ENCODE data around the gene COLEC12. TPM values are rescaled to one million over a fixed set of nuclear protein-coding genes. Genes with fewer than 3 reads are reported as not detected.

COLEC12 gene
- total RNA-seq, 4 donors from 2014 or later, result 1.4 to 12.2 (median 4.0) TPM

DNA sequence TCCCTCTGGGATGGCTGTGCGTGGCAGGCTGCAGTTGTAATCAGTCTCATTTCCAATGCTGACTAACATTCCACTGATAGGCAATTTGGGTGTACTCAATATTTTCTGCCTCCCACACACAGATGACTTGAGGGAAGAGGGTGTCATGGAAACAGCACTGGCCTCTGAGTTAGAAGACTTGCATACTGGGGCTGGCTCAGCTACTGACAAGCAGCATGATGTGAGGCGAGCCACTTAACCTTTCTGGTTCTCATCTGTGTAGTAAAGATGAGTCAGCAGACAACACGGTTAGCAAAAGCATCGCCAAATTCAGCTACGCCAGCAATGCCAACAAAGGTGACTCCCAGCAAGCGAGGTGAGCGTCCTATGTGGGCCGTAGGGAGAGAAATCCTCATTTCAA is 73.5 kb downstream of the COLEC12 start:
- no peak overlapping the region for H3K4me3 ChIP-seq
- no peaks in the 10 kb centered on the region for H3K9me3 ChIP-seq
- peak overlapping the region in 2 of 4 donors; percentile 24 to 25 for H3K27ac ChIP-seq
- intact Hi-C loops (cut with DNase I), result no loop called here
- no peaks in the 10 kb centered on the region for H3K36me3 ChIP-seq
- no peak for DNase-seq
- peaks cover 0 to 28% (median 0%) of the 10 kb centered on the region in 3 donors for H3K4me1 ChIP-seq
- 50 to 60% methylated on average over 7 to 8 of the region's 8 CpGs for WGBS, 2 donors
- no peaks in the 10 kb centered on the region for H3K27me3 ChIP-seq
- TF ChIP-seq POLR2A (IDR thresholded peaks at IDR 0.05), result no peak
- no peak for TF ChIP-seq CTCF (IDR thresholded peaks at IDR 0.05)

DNA sequence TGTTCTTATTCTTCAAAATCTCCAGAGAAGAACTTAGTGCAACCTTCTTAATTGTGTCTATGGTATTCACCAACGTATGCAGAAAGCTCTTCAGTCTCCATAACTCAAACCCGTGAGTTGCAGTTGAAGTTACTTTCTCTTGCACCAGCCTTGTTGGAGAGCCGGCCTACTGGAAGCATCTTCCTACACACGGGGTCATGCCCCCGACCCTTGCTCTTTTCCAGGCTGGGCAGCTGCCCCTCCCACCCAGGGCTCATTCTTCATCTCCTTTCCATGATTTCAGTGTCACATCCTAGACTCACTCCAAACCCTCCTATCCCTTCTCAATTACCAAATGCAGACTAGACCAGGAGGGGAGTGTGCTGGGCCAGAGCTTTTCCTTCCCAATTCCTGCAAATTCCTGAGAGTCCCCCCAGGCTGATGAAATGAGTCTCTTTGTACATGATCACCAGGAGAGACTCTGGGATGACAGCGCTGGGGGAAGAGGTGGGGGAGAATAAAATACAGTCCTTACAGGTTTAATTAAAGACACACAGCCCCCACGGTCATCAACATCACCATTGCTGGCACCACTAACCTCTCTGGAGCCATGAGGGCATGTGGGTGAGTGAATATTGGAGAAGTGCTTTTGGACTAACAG is 75.3 kb downstream of the COLEC12 start:
- intact Hi-C loops (cut with DNase I), result no loop called here
- Histone ChIP-seq H3K4me1 (peaks cover 0 to 39% (median 0%) of the 10 kb centered on the region in 3 donors), H3K4me3 (no peak overlapping the region), H3K27me3 (no peaks in the 10 kb centered on the region), H3K36me3 (no peaks in the 10 kb centered on the region), H3K27ac (peak overlapping the region in 2 of 4 donors; percentile 30 to 59), H3K9me3 (no peaks in the 10 kb centered on the region)
- WGBS, 2 donors, result 69 to 80% methylated on average over 6 to 7 of the region's 7 CpGs
- no peak for DNase-seq
- TF ChIP-seq CTCF (IDR thresholded peaks at IDR 0.05) (no peak), POLR2A (IDR thresholded peaks at IDR 0.05) (no peak)

GRCh38 chr18:424668-425067 is 75.8 kb downstream of the COLEC12 start:
- no peak for DNase-seq
- no peak overlapping the region for H3K4me3 ChIP-seq
- intact Hi-C loops (cut with DNase I), result no loop called here
- no peaks in the 10 kb centered on the region for H3K36me3 ChIP-seq
- no peaks in the 10 kb centered on the region for H3K27me3 ChIP-seq
- TF ChIP-seq POLR2A (IDR thresholded peaks at IDR 0.05) (no peak), CTCF (IDR thresholded peaks at IDR 0.05) (no peak)
- H3K27ac ChIP-seq, result peak overlapping the region in 3 of 4 donors; percentile 55 to 64 (median 59)
- WGBS, 2 donors, result 74 to 85% methylated on average over 3 to 4 of the region's 5 CpGs
- peaks cover 0 to 39% (median 0%) of the 10 kb centered on the region in 3 donors for H3K4me1 ChIP-seq
- H3K9me3 ChIP-seq, result no peaks in the 10 kb centered on the region

DNA sequence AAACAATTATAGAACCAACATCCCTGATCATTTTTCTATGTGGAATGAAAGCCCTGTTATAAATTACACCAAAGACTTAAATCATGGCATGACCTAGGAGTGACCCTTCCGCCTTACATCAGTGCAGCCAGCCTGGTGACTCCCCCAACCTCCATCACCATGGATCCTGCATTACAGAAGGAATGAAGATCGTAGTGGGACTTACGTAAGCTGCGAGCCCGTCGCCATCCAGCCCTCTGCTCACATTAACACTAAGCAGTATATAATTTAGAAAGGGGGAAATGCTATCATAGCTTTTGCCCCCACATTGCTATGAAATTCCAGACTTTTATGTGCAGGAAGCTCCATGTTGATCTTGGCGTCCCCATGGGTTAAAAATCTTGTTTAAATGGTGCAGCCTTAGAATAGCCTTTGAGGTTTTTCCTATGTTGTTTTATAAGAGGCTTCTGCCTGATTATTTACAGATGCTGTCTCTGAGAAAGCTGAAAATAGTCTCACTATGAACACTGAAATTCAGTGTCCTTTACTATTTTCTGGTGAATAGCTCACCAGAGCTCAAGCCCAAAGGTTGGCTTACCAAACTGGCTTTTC is 76.3 kb downstream of the COLEC12 start:
- intact Hi-C loops (cut with DNase I), result no loop called here
- Histone ChIP-seq H3K36me3 (no peaks in the 10 kb centered on the region), H3K4me1 (peaks cover 0 to 39% (median 0%) of the 10 kb centered on the region in 3 donors), H3K4me3 (no peak overlapping the region), H3K27ac (peak overlapping the region in 3 of 4 donors; percentile 55 to 64 (median 59)), H3K9me3 (no peaks in the 10 kb centered on the region), H3K27me3 (no peaks in the 10 kb centered on the region)
- TF ChIP-seq CTCF (IDR thresholded peaks at IDR 0.05) (no peak), POLR2A (IDR thresholded peaks at IDR 0.05) (no peak)
- no peak for DNase-seq
- WGBS, 2 donors, result 69 to 79% methylated on average over 7 of the region's 7 CpGs

DNA sequence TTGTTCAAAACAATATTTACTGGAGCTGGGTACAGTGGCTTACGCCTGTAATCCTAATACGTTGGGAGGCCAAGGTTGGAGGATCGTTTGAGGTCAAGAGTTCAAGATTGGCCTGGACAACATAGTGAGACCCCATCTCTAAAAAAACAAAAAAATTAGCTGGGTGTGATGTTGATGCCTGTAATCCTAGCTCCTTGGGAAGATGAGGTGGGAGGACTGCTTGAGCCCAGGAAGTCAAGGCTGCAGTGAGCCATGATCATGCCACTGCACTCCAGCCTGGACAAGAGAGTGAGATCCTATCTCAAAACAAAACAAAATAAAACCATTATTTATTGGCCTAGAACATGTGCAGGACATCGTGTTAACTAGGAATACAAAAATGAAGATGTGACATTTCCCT is 77.5 kb downstream of the COLEC12 start:
- H3K4me1 ChIP-seq, result peaks cover 0 to 39% (median 0%) of the 10 kb centered on the region in 3 donors
- H3K27ac ChIP-seq, result no peak overlapping the region
- TF ChIP-seq POLR2A (IDR thresholded peaks at IDR 0.05) (no peak), CTCF (IDR thresholded peaks at IDR 0.05) (no peak)
- no peaks in the 10 kb centered on the region for H3K36me3 ChIP-seq
- no peak for DNase-seq
- intact Hi-C loops (cut with DNase I), result no loop called here
- no peaks in the 10 kb centered on the region for H3K27me3 ChIP-seq
- no peaks in the 10 kb centered on the region for H3K9me3 ChIP-seq
- H3K4me3 ChIP-seq, result no peak overlapping the region
- 83% methylated on average over 4 of the region's 4 CpGs for WGBS, 2 donors
